Left lung (tissue), 10 donors: ENCODE data around the gene TMEM208. TPM values are rescaled to one million over a fixed set of nuclear protein-coding genes. Genes with fewer than 3 reads are reported as not detected.

Experiments
- ATAC-seq: fragments of 200-7000 bp; cut with Tn5 transposase; one replicate; pipeline ENCODE4 v1.9.1; 2020; ENCODE audit warnings: moderate library complexity
- DNase-seq, 4 donors: peaks; one replicate each; pipeline ENCODE4 v3.0.0-alpha.2; 2013 to 2020
- H3K27ac ChIP-seq, 2 donors: fragments of 200-600 bp; sonication (generic) in 1 of 2; one replicate each; pipeline versions ENCODE4 v1.5.0 to v1.8.0; 2020 to 2021
- H3K27me3 ChIP-seq, 2 donors: fragments of 200-600 bp; sonication (generic) in 1 of 2; one replicate each; pipeline versions ENCODE4 v1.5.0 to v1.8.0; 2020 to 2021
- H3K36me3 ChIP-seq, 2 donors: fragments of 200-600 bp; sonication (generic) in 1 of 2; one replicate each; pipeline versions ENCODE4 v1.5.0 to v1.8.0; 2020 to 2021
- H3K4me1 ChIP-seq, 2 donors: fragments of 200-600 bp; one replicate each; pipeline ENCODE4 v1.8.0; 2021
- H3K4me3 ChIP-seq, 2 donors: fragments of 200-600 bp; sonication (generic) in 1 of 2; one replicate each; pipeline versions ENCODE4 v1.5.0 to v1.8.0; 2020 to 2021; ENCODE audit warnings: mild to moderate bottlenecking in 1 of 2
- H3K9me3 ChIP-seq, 2 donors: fragments of 200-600 bp; sonication (generic) in 1 of 2; one replicate each; pipeline versions ENCODE4 v1.5.0 to v1.8.0; 2020 to 2021
- intact Hi-C, 2 donors: fragments of 100-400 bp; cut with DNase I; formaldehyde crosslinking; loops; one replicate each; pipeline versions ENCODE4 v1.11.2 to v1.14.2; 2022
- polyA plus RNA-seq, 6 donors: library from polyadenylated mRNA; unstranded; fragments of 120-200 nt; gene quantifications; one replicate each; pipeline ENCODE4 v1.2.1, GENCODE V29; 2013; ENCODE audit not compliant: insufficient read length in 6 of 6
- total RNA-seq, 2 donors: library from RNA; stranded (reverse); fragmentation: NEBNext Ultra II Directional; extraction: Animal tissue kit (Norgen Biotek cat#: 25700); gene quantifications; one replicate each; pipeline ENCODE4 v1.2.1, GENCODE V29; 2021
- TF ChIP-seq, protein P1 (sequence below), 2 donors: fragments of 200-600 bp; sonication (generic) in 1 of 2; IDR thresholded peaks; one replicate each; pipeline versions ENCODE4 v1.5.0 to v1.8.0; 2021; ENCODE audit warnings: antibody characterized with exemption in 2 of 2
- donor health status: DM: no; HTN: yes; CAD: no.
- donor health status: DM: no; HTN: no; CAD: no.

TMEM208 gene
- total and polyA plus RNA-seq, 8 donors = 23.1 to 56.9 (median 25.6) TPM

- ATAC-seq = no peak
- Histone ChIP-seq H3K27me3 (no peaks in the 10 kb centered on the region), H3K4me1 (peaks cover 3 to 25% of the 10 kb centered on the region in 2 donors), H3K27ac (no peak overlapping the region), H3K9me3 (no peaks in the 10 kb centered on the region), H3K4me3 (no peak overlapping the region), H3K36me3 (peaks cover 0 to 87% of the 10 kb centered on the region in 2 donors)
- TF ChIP-seq, protein P1, sequence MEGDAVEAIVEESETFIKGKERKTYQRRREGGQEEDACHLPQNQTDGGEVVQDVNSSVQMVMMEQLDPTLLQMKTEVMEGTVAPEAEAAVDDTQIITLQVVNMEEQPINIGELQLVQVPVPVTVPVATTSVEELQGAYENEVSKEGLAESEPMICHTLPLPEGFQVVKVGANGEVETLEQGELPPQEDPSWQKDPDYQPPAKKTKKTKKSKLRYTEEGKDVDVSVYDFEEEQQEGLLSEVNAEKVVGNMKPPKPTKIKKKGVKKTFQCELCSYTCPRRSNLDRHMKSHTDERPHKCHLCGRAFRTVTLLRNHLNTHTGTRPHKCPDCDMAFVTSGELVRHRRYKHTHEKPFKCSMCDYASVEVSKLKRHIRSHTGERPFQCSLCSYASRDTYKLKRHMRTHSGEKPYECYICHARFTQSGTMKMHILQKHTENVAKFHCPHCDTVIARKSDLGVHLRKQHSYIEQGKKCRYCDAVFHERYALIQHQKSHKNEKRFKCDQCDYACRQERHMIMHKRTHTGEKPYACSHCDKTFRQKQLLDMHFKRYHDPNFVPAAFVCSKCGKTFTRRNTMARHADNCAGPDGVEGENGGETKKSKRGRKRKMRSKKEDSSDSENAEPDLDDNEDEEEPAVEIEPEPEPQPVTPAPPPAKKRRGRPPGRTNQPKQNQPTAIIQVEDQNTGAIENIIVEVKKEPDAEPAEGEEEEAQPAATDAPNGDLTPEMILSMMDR (IDR thresholded peaks at IDR 0.05) = no peak
- intact Hi-C loops = no loop called here
- DNase-seq = peak in 1 of 4 donors; percentile 67
Observed at GRCh38 chr16:67201411-67202345, 25.3 kb upstream of the TMEM208 start.

- Histone ChIP-seq H3K36me3 (peaks cover 0 to 86% of the 10 kb centered on the region in 2 donors), H3K4me3 (no peak overlapping the region), H3K27me3 (no peaks in the 10 kb centered on the region), H3K9me3 (no peaks in the 10 kb centered on the region), H3K4me1 (peaks cover 3 to 17% of the 10 kb centered on the region in 2 donors), H3K27ac (no peak overlapping the region)
- intact Hi-C loops = no loop called here
- TF ChIP-seq, protein P1 (IDR thresholded peaks at IDR 0.05) = no peak
- ATAC-seq (no peak), DNase-seq (peak in 1 of 4 donors; percentile 62)
Observed at GRCh38 chr16:67202426-67202825, 24.5 kb upstream of the TMEM208 start.

DNA sequence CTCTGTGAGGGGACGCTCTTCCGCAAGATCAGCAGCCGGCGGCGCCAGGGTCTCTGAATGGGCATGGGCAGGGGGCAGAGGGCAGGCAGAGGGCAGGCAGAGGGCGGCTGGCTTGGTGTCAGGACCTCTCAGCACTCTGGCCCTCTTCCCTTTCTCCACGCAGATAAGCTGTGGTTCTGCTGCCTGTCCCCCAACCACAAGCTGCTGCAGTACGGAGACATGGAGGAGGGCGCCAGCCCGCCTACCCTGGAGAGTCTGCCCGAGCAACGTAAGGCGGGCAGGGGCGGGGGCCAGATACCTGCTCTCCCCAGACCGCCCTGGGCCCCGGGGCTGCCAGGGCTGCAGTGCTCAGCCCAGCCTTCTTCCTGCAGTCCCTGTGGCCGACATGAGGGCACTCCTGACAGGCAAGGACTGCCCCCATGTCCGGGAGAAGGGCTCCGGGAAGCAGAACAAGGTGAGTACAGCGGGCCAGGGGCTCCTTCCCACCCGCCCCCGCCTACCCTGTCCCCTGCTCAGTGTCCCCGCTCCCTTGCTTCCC is 23.9 kb upstream of the TMEM208 start:
- DNase-seq (peak in 1 of 4 donors; percentile 76), ATAC-seq (no peak)
- H3K4me3 ChIP-seq = no peak overlapping the region
- H3K27me3 ChIP-seq = no peaks in the 10 kb centered on the region
- peaks cover 0 to 81% of the 10 kb centered on the region in 2 donors for H3K36me3 ChIP-seq
- TF ChIP-seq, protein P1 (IDR thresholded peaks at IDR 0.05) = no peak
- H3K27ac ChIP-seq = no peak overlapping the region
- no peaks in the 10 kb centered on the region for H3K9me3 ChIP-seq
- H3K4me1 ChIP-seq = peaks cover 3 to 12% of the 10 kb centered on the region in 2 donors
- intact Hi-C loops = no loop called here

GRCh38 chr16:67204076-67204475 is 22.9 kb upstream of the TMEM208 start:
- intact Hi-C loops = no loop called here
- no peak for ATAC-seq
- H3K27me3 ChIP-seq = no peaks in the 10 kb centered on the region

More at GRCh38 chr16:67204076-67204475, 22.9 kb upstream of the TMEM208 start:
- TF ChIP-seq, protein P1 (IDR thresholded peaks at IDR 0.05) = no peak
- peak in 1 of 4 donors; percentile 44 for DNase-seq
- Histone ChIP-seq H3K9me3 (no peaks in the 10 kb centered on the region), H3K4me3 (no peak overlapping the region), H3K4me1 (peaks cover 0 to 3% of the 10 kb centered on the region in 2 donors), H3K27ac (no peak overlapping the region), H3K36me3 (peaks cover 0 to 71% of the 10 kb centered on the region in 2 donors)
